Liver (tissue), 3 donors: ENCODE results near the gene AKT1S1.

Experiments
- ATF3 ChIP-seq: IDR thresholded peaks from 2 replicates; pipeline ENCODE4 v1.6.1; 2016; ENCODE audit warnings: antibody characterized with exemption
- EGR1 ChIP-seq, 2 donors: IDR thresholded peaks; 2 replicates each; pipeline ENCODE4 v1.6.1; 2016 to 2018; ENCODE audit warnings: antibody characterized with exemption in 2 of 2, low read depth in 2 of 2
- FOXA1 ChIP-seq: IDR thresholded peaks from 2 replicates; pipeline ENCODE4 v1.6.1; 2016; ENCODE audit warnings: antibody characterized with exemption
- FOXA2 ChIP-seq: IDR thresholded peaks from 2 replicates; pipeline ENCODE4 v1.6.1; 2016; ENCODE audit warnings: antibody characterized with exemption
- GABPA ChIP-seq, 2 donors: IDR thresholded peaks in 1 of 2; conservative IDR thresholded peaks in 1 of 2; 2 replicates each; pipeline ENCODE4 v1.6.1; 2016; ENCODE audit warnings: antibody characterized with exemption in 2 of 2, mild to moderate bottlenecking in 1 of 2, moderate library complexity in 1 of 2
- HNF4A ChIP-seq, 2 donors: conservative IDR thresholded peaks; 2 replicates each; pipeline ENCODE4 v1.6.1; 2016; ENCODE audit warnings: antibody characterized with exemption in 2 of 2, mild to moderate bottlenecking in 2 of 2
- JUND ChIP-seq, 2 donors: IDR thresholded peaks; 2 replicates each; pipeline ENCODE4 v1.6.1; 2016; ENCODE audit warnings: antibody characterized with exemption in 2 of 2
- RAD21 ChIP-seq, 2 donors: IDR thresholded peaks; 2 replicates each; pipeline ENCODE4 v1.6.1; 2016; ENCODE audit warnings: antibody characterized with exemption in 2 of 2, mild to moderate bottlenecking in 2 of 2
- REST ChIP-seq: IDR thresholded peaks from 2 replicates; pipeline ENCODE4 v1.6.1; 2016; ENCODE audit warnings: antibody characterized with exemption, mild to moderate bottlenecking
- RXRA ChIP-seq, 2 donors: IDR thresholded peaks; 2 replicates each; pipeline ENCODE4 v1.6.1; 2017 to 2018; ENCODE audit warnings: antibody characterized with exemption in 2 of 2, mild to moderate bottlenecking in 1 of 2
- YY1 ChIP-seq: IDR thresholded peaks from 2 replicates; pipeline ENCODE4 v1.6.1; 2016; ENCODE audit warnings: antibody characterized with exemption, mild to moderate bottlenecking
- TF ChIP-seq, protein P1 (sequence below): fragments of 150-350 bp; IDR thresholded peaks from 2 replicates; pipeline ENCODE4 v1.5.1; 2017; ENCODE audit warnings: improper control_type of control experiment, low read depth, low read length; ENCODE audit not compliant: missing input control
- TF ChIP-seq, protein P2 (sequence below): IDR thresholded peaks from 2 replicates; pipeline ENCODE4 v1.6.1; 2016; ENCODE audit warnings: antibody characterized with exemption
- donor health status: healthy.
- donor health status: healthy.

DNA sequence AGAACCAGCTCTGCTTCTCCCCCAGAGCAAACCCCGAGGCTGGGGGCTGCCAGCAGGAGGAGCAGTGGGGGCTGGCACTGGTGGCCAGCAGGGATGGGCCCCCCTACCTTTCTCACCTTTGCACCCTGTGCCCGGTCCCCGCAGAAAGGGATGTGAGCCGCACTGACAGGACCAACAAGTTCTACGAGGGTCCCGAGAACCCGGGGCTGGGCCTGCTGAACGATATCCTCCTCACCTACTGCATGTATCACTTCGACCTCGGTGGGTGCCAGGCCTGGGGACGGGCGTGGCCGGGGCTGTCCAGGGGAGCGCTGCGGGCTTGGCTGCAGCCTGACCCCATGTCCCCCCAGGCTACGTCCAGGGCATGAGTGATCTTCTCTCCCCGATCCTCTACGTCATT lies 7.0 kb upstream of the AKT1S1 start:
- TF ChIP-seq, protein P1, sequence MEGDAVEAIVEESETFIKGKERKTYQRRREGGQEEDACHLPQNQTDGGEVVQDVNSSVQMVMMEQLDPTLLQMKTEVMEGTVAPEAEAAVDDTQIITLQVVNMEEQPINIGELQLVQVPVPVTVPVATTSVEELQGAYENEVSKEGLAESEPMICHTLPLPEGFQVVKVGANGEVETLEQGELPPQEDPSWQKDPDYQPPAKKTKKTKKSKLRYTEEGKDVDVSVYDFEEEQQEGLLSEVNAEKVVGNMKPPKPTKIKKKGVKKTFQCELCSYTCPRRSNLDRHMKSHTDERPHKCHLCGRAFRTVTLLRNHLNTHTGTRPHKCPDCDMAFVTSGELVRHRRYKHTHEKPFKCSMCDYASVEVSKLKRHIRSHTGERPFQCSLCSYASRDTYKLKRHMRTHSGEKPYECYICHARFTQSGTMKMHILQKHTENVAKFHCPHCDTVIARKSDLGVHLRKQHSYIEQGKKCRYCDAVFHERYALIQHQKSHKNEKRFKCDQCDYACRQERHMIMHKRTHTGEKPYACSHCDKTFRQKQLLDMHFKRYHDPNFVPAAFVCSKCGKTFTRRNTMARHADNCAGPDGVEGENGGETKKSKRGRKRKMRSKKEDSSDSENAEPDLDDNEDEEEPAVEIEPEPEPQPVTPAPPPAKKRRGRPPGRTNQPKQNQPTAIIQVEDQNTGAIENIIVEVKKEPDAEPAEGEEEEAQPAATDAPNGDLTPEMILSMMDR: no peak
- no peak for TF ChIP-seq REST
- TF ChIP-seq, protein P2, sequence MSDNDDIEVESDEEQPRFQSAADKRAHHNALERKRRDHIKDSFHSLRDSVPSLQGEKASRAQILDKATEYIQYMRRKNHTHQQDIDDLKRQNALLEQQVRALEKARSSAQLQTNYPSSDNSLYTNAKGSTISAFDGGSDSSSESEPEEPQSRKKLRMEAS: no peak
- TF ChIP-seq FOXA1: no peak
- TF ChIP-seq GABPA (IDR thresholded peaks at IDR 0.05 in 1 of 2, conservative IDR thresholded peaks at IDR 0.05 in 1 of 2): no peak
- TF ChIP-seq EGR1 (IDR thresholded peaks at IDR 0.05; ENCODE audit: low read depth in 2 of 2): no peak
- no peak for TF ChIP-seq HNF4A (conservative IDR thresholded peaks at IDR 0.05)
- TF ChIP-seq YY1: no peak
- TF ChIP-seq RAD21 (IDR thresholded peaks at IDR 0.05): no peak
- TF ChIP-seq JUND (IDR thresholded peaks at IDR 0.05): no peak
- no peak for TF ChIP-seq ATF3
- no peak for TF ChIP-seq FOXA2
- no peak for TF ChIP-seq RXRA (IDR thresholded peaks at IDR 0.05)
